RWPE2 (cell line): ENCODE measurements around the gene ERBB2.

Experiments used
- ATAC-seq: fragments of 200-7000 bp; cut with Tn5 transposase; 3 replicates; pipeline ENCODE4 v1.9.1; 2021; ENCODE audit warnings: low read depth
- DNase-seq: peaks from one replicate; pipeline ENCODE4 v3.0.0-alpha.2; 2020; ENCODE audit warnings: low spot score
- H3K27ac ChIP-seq: fragments of 450-650 bp; 2 replicates; pipeline ENCODE4 v1.5.1; 2017; ENCODE audit warnings: mild to moderate bottlenecking; ENCODE audit not compliant: poor library complexity, severe bottlenecking
- H3K27me3 ChIP-seq: fragments of 250-450 bp; sonication (Bioruptor Pico); 2 replicates; pipeline ENCODE4 v1.5.1; 2021; ENCODE audit warnings: mild to moderate bottlenecking, moderate library complexity; ENCODE audit not compliant: insufficient read depth, poor library complexity, severe bottlenecking
- H3K36me3 ChIP-seq: fragments of 250-450 bp; sonication (Bioruptor Pico); 2 replicates; pipeline ENCODE4 v1.5.1; 2020; ENCODE audit warnings: low read depth, mild to moderate bottlenecking, moderate library complexity
- H3K4me1 ChIP-seq: fragments of 250-450 bp; sonication (Bioruptor Pico); 2 replicates; pipeline ENCODE4 v1.5.1; 2021; ENCODE audit warnings: mild to moderate bottlenecking, moderate library complexity; ENCODE audit not compliant: insufficient read depth, poor library complexity, severe bottlenecking
- H3K4me3 ChIP-seq: fragments of 250-450 bp; sonication (Bioruptor Pico); 2 replicates; pipeline ENCODE4 v1.5.1; 2021; ENCODE audit warnings: mild to moderate bottlenecking, moderate library complexity; ENCODE audit not compliant: severe bottlenecking
- H3K9me3 ChIP-seq: fragments of 250-450 bp; sonication (Bioruptor Pico); 2 replicates; pipeline ENCODE4 v1.5.1; 2021; ENCODE audit warnings: mild to moderate bottlenecking, moderate library complexity; ENCODE audit not compliant: severe bottlenecking
- CTCF ChIP-seq: fragments of 450-650 bp; IDR thresholded peaks from one replicate; pipeline ENCODE4 v1.5.1; 2017; ENCODE audit warnings: mild to moderate bottlenecking, moderate library complexity; ENCODE audit not compliant: poor library complexity, severe bottlenecking

Gene ERBB2

GRCh38 chr17:39669897-39670735, 29.7 kb upstream of the ERBB2 start:
- no peaks in the 10 kb centered on the region for H3K9me3 ChIP-seq
- ATAC-seq = no peak
- no peak for DNase-seq
- no peaks in the 10 kb centered on the region for H3K4me1 ChIP-seq
- TF ChIP-seq CTCF = no peak
- no peak overlapping the region for H3K4me3 ChIP-seq
- H3K36me3 ChIP-seq = no peaks in the 10 kb centered on the region
- no peak overlapping the region for H3K27ac ChIP-seq
- peaks cover 4% of the 10 kb centered on the region for H3K27me3 ChIP-seq

- no peaks in the 10 kb centered on the region for H3K36me3 ChIP-seq
- DNase-seq (no peak), ATAC-seq (no peak)
- H3K9me3 ChIP-seq = no peaks in the 10 kb centered on the region
- no peaks in the 10 kb centered on the region for H3K4me1 ChIP-seq
- H3K27ac ChIP-seq = no peak overlapping the region
- H3K27me3 ChIP-seq = peaks cover 4% of the 10 kb centered on the region
- H3K4me3 ChIP-seq = no peak overlapping the region
- no peak for TF ChIP-seq CTCF
Observed at GRCh38 chr17:39670746-39671145, 29.1 kb upstream of the ERBB2 start.

GRCh38 chr17:39671651-39672521, 28.0 kb upstream of the ERBB2 start:
- DNase-seq = no peak
- Histone ChIP-seq H3K36me3 (no peaks in the 10 kb centered on the region), H3K27me3 (peaks cover 4% of the 10 kb centered on the region), H3K27ac (no peak overlapping the region), H3K9me3 (no peaks in the 10 kb centered on the region), H3K4me1 (no peaks in the 10 kb centered on the region), H3K4me3 (no peak overlapping the region)
- TF ChIP-seq CTCF = peak; percentile 46
- ATAC-seq = peak; percentile 13; the same call in 1 of the 3 replicates

- ATAC-seq (no peak), DNase-seq (no peak)
- peak; percentile 14 for TF ChIP-seq CTCF
- Histone ChIP-seq H3K27ac (no peak overlapping the region), H3K27me3 (peaks cover 4% of the 10 kb centered on the region), H3K4me3 (no peak overlapping the region), H3K36me3 (no peaks in the 10 kb centered on the region), H3K9me3 (no peaks in the 10 kb centered on the region), H3K4me1 (no peaks in the 10 kb centered on the region)
Observed at GRCh38 chr17:39672522-39673334, 27.1 kb upstream of the ERBB2 start.
